H9 (cell line): ENCODE data around the gene KIF26A. TPM values are rescaled to one million over a fixed set of nuclear protein-coding genes. Genes with fewer than 3 reads are reported as not detected.
A peak's percentile ranks its signal among the peaks of the same experiment; 100 is the strongest.

ENCODE experiments used
- DNase-seq: peaks from one replicate; pipeline ENCODE4 v3.0.0-alpha.2; 2017
- H2AFZ ChIP-seq: one replicate; pipeline ENCODE4 v1.6.1; 2013; ENCODE audit warnings: mild to moderate bottlenecking, low read length, control low read depth, moderate library complexity
- H2AK5ac ChIP-seq: 2 replicates; pipeline ENCODE4 v1.6.1; 2013; ENCODE audit warnings: low read length, control low read depth, mixed read lengths; ENCODE audit not compliant: insufficient read length
- H2BK120ac ChIP-seq: one replicate; pipeline ENCODE4 v1.6.1; 2013; ENCODE audit warnings: low read depth, mild to moderate bottlenecking, low read length, control low read depth, inconsistent platforms; ENCODE audit not compliant: poor library complexity, severe bottlenecking
- H2BK12ac ChIP-seq: 2 replicates; pipeline ENCODE4 v1.6.1; 2013; ENCODE audit warnings: low read length, control low read depth, mixed read lengths, low read depth; ENCODE audit not compliant: insufficient read length
- H2BK15ac ChIP-seq: 2 replicates; pipeline ENCODE4 v1.6.1; 2013; ENCODE audit warnings: low read depth, low read length, control low read depth
- H2BK20ac ChIP-seq: one replicate; pipeline ENCODE4 v1.6.1; 2013; ENCODE audit warnings: low read depth, mild to moderate bottlenecking, low read length, control low read depth, inconsistent platforms; ENCODE audit not compliant: poor library complexity, severe bottlenecking
- H2BK5ac ChIP-seq: 2 replicates; pipeline ENCODE4 v1.6.1; 2013; ENCODE audit warnings: low read length, control low read depth, mixed read lengths; ENCODE audit not compliant: insufficient read length
- H3K14ac ChIP-seq: 2 replicates; pipeline ENCODE4 v1.6.1; 2013; ENCODE audit warnings: low read length, control low read depth; ENCODE audit not compliant: insufficient read depth
- H3K18ac ChIP-seq: 2 replicates; pipeline ENCODE4 v1.6.1; 2013; ENCODE audit warnings: low read depth, mild to moderate bottlenecking, mixed read lengths, low read length, control low read depth; ENCODE audit not compliant: insufficient read length
- H3K23ac ChIP-seq: 2 replicates; pipeline ENCODE4 v1.6.1; 2013; ENCODE audit warnings: low read length, control low read depth, mixed read lengths, low read depth; ENCODE audit not compliant: insufficient read length
- H3K23me2 ChIP-seq: 2 replicates; pipeline ENCODE4 v1.6.1; 2013; ENCODE audit warnings: low read depth, mild to moderate bottlenecking, mixed read lengths, low read length, control low read depth; ENCODE audit not compliant: insufficient read length, poor library complexity, severe bottlenecking
- H3K27ac ChIP-seq: 2 replicates; pipeline ENCODE4 v1.5.1; 2013; ENCODE audit warnings: low read length, control low read depth, mixed read lengths, low read depth; ENCODE audit not compliant: insufficient read length
- H3K27me3 ChIP-seq: 2 replicates; pipeline ENCODE4 v1.6.1; 2013; ENCODE audit warnings: low read length, control low read depth, inconsistent platforms; ENCODE audit not compliant: insufficient read depth
- H3K4ac ChIP-seq: 2 replicates; pipeline ENCODE4 v1.6.1; 2013; ENCODE audit warnings: low read depth, mild to moderate bottlenecking, control low read depth, inconsistent platforms, low read length, moderate library complexity
- H3K4me1 ChIP-seq: 2 replicates; pipeline ENCODE4 v1.6.1; 2013; ENCODE audit warnings: low read length, control low read depth, inconsistent platforms; ENCODE audit not compliant: insufficient read depth
- H3K4me2 ChIP-seq: 2 replicates; pipeline ENCODE4 v1.6.1; 2013; ENCODE audit warnings: low read length, control low read depth, mixed read lengths; ENCODE audit not compliant: insufficient read length, insufficient read depth
- H3K56ac ChIP-seq: 2 replicates; pipeline ENCODE4 v1.6.1; 2013; ENCODE audit warnings: low read depth, mild to moderate bottlenecking, mixed read lengths, low read length, control low read depth; ENCODE audit not compliant: insufficient read length
- H3K79me1 ChIP-seq: 2 replicates; pipeline ENCODE4 v1.6.1; 2013; ENCODE audit warnings: low read depth, mild to moderate bottlenecking, moderate library complexity, low read length, control low read depth, inconsistent platforms; ENCODE audit not compliant: insufficient read depth, poor library complexity, severe bottlenecking
- H3K79me2 ChIP-seq: 2 replicates; pipeline ENCODE4 v1.6.1; 2013; ENCODE audit warnings: low read length, control low read depth, inconsistent platforms; ENCODE audit not compliant: insufficient read depth
- H3K9ac ChIP-seq: 2 replicates; pipeline ENCODE4 v1.6.1; 2013; ENCODE audit warnings: low read length, control low read depth, mixed read lengths; ENCODE audit not compliant: insufficient read length; ENCODE audit errors: extremely low read depth
- H3K9me3 ChIP-seq: one replicate; pipeline ENCODE4 v1.6.1; 2013; ENCODE audit warnings: low read depth, low read length, inconsistent platforms; ENCODE audit not compliant: control insufficient read depth
- H3T11ph ChIP-seq: one replicate; pipeline ENCODE4 v1.6.1; 2013; ENCODE audit warnings: mild to moderate bottlenecking, low read length, control low read depth, inconsistent platforms
- H4K20me1 ChIP-seq: one replicate; pipeline ENCODE4 v1.6.1; 2013; ENCODE audit not compliant: control insufficient read depth, insufficient read length, insufficient read depth
- H4K5ac ChIP-seq: 2 replicates; pipeline ENCODE4 v1.6.1; 2013; ENCODE audit warnings: low read depth, mild to moderate bottlenecking, mixed read lengths, low read length, control low read depth; ENCODE audit not compliant: insufficient read length
- H4K8ac ChIP-seq: replicated peaks from 2 replicates; pipeline ENCODE4 v1.6.1; 2013; ENCODE audit warnings: low read length, control low read depth, mixed read lengths, low read depth; ENCODE audit not compliant: insufficient read length
- H4K91ac ChIP-seq: 2 replicates; pipeline ENCODE4 v1.6.1; 2013; ENCODE audit warnings: low read depth, mild to moderate bottlenecking, moderate library complexity, mixed read lengths, low read length, control low read depth; ENCODE audit not compliant: insufficient read length
- H3K27ac Mint-ChIP-seq, 3 experiments: 2 replicates in 2 of 3; 3 replicates in 1 of 3; pipeline ENCODE4 v1.8.0; 2020 to 2021; ENCODE audit warnings: mixed read lengths in 3 of 3, mild to moderate bottlenecking in 1 of 3, moderate library complexity in 1 of 3
- H3K27me3 Mint-ChIP-seq: 2 replicates; pipeline ENCODE4 v1.8.0; 2021; ENCODE audit warnings: low read depth, mild to moderate bottlenecking, moderate library complexity, mixed read lengths
- H3K36me3 Mint-ChIP-seq, 3 experiments: 2 replicates in 2 of 3; 3 replicates in 1 of 3; pipeline ENCODE4 v1.8.0; 2020 to 2021; ENCODE audit warnings: low read depth in 3 of 3, mixed read lengths in 3 of 3; ENCODE audit not compliant: insufficient read depth in 1 of 3
- H3K4me1 Mint-ChIP-seq, 2 experiments: 2 replicates each; pipeline ENCODE4 v1.8.0; 2020; ENCODE audit warnings: mixed read lengths in 2 of 2
- H3K4me3 Mint-ChIP-seq, 2 experiments: 2 replicates in 1 of 2; 3 replicates in 1 of 2; pipeline ENCODE4 v1.8.0; 2020 to 2021; ENCODE audit warnings: mild to moderate bottlenecking in 2 of 2, mixed read lengths in 2 of 2, moderate library complexity in 1 of 2
- H3K9me3 Mint-ChIP-seq, 2 experiments: 2 replicates in 1 of 2; 3 replicates in 1 of 2; pipeline ENCODE4 v1.8.0; 2020; ENCODE audit warnings: mild to moderate bottlenecking in 2 of 2, mixed read lengths in 2 of 2, moderate library complexity in 1 of 2
- WGBS: extraction: QIAGEN DNeasy Blood & Tissue Kit; methylation state at CpG from one replicate; pipeline ENCODE4 v1.1.7; 2013; ENCODE audit warnings: missing lambda C conversion rate, low lambda C conversion rate, mixed read lengths; ENCODE audit not compliant: insufficient read length; ENCODE audit errors: extremely low coverage; 5-methylcytosine and 5-hydroxymethylcytosine counted together
- total RNA-seq: library from RNA; stranded (reverse); gene quantifications from 2 replicates; pipeline ENCODE4 v1.2.1, GENCODE V29; 2021
- TF ChIP-seq, protein P1 (sequence below): fragments of 200-600 bp; sonication (generic); conservative IDR thresholded peaks from 3 replicates; pipeline ENCODE4 v1.8.0; 2021; ENCODE audit warnings: antibody characterized with exemption, mild to moderate bottlenecking

Gene KIF26A
- total RNA-seq, 1 experiment from 2014 or later, result 44.2 TPM

DNA sequence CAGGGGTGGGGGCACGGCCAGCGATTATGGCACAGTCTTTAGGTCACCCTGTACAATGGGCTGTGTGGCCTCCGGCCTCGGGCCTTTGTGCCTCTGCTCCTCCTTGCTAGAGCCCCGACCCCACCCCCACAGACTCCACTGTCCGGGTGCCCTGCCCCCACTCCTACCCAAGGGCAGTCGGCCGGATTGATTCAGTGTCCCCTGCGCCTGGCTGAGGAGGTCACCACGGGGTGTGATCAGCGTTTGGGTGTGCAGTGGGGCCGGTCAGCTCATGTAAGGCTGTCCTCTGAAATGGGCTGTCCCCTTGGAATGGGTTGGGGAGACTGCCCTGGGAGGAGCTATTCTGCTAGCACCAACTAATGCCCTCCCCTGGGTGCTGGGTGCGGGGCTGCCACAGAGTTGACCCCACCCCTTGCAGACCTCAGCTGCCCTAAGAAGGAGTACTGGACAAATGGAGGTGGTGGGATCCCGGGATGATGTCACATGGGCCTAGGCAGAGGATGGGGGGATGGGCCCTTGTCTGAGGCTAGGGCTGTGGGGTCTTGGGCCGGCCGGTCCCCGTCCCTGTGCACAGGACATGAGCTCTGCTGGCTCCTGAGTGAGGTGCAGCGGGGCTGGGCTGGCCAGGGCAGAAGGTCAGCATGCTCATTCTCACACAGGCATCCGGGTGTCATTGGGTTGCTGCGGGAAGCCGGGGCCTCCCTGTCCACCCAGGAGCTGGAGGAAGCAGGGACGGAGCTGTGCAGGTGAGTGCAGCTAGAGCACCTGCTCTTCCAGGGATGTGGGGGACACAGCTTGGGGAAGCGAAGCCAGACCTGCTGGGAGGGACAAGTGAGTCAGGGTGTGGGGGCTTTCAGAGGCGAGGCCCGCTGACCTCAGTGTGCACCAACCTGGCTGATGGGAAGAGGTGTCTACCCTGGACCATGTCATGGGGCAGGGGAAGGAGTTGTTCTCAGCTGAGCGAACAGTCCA lies 29.5 kb upstream of the KIF26A start:
- Histone ChIP-seq H3K4me2 (no peak overlapping the region), H3K9ac (no peak overlapping the region)
- peak; percentile 29 for DNase-seq

More for the DNA sequence above, 29.5 kb upstream of the KIF26A start:
- no peaks in the 10 kb centered on the region for H3K79me1 ChIP-seq
- H3K9me3 Mint-ChIP-seq, result no peaks in the 10 kb centered on the region; a peak in 1 of 5 replicates
- H3K4me3 Mint-ChIP-seq, result no peak overlapping the region
- no peaks in the 10 kb centered on the region for H3K23me2 ChIP-seq
- peaks cover 2 to 16% of the 10 kb centered on the region in 2 experiments; a peak in 3 of 4 replicates for H3K4me1 Mint-ChIP-seq
- H3K79me2 ChIP-seq, result no peaks in the 10 kb centered on the region
- no peak overlapping the region for H4K5ac ChIP-seq
- no peak overlapping the region for H3K27ac ChIP-seq
- H3K56ac ChIP-seq, result no peak overlapping the region
- no peak overlapping the region for H3K4ac ChIP-seq
- no peak overlapping the region for H2AFZ ChIP-seq
- H2BK120ac ChIP-seq, result no peak overlapping the region
- no peak overlapping the region for H2BK20ac ChIP-seq
- WGBS, result no CpG with 5 or more reads among the region's 26 CpGs
- H4K91ac ChIP-seq, result no peak overlapping the region
- no peak overlapping the region for H2AK5ac ChIP-seq
- no peaks in the 10 kb centered on the region for H4K20me1 ChIP-seq
- H2BK15ac ChIP-seq, result no peak overlapping the region
- no peak overlapping the region for H2BK12ac ChIP-seq
- H2BK5ac ChIP-seq, result no peak overlapping the region
- TF ChIP-seq, protein P1, sequence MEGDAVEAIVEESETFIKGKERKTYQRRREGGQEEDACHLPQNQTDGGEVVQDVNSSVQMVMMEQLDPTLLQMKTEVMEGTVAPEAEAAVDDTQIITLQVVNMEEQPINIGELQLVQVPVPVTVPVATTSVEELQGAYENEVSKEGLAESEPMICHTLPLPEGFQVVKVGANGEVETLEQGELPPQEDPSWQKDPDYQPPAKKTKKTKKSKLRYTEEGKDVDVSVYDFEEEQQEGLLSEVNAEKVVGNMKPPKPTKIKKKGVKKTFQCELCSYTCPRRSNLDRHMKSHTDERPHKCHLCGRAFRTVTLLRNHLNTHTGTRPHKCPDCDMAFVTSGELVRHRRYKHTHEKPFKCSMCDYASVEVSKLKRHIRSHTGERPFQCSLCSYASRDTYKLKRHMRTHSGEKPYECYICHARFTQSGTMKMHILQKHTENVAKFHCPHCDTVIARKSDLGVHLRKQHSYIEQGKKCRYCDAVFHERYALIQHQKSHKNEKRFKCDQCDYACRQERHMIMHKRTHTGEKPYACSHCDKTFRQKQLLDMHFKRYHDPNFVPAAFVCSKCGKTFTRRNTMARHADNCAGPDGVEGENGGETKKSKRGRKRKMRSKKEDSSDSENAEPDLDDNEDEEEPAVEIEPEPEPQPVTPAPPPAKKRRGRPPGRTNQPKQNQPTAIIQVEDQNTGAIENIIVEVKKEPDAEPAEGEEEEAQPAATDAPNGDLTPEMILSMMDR, result no peak
- H3K4me1 ChIP-seq, result no peaks in the 10 kb centered on the region; the same call in 1 of the 2 replicates
- no peak overlapping the region for H4K8ac ChIP-seq
- peak overlapping the region; percentile 14; the same call in 1 of the 2 replicates for H3K14ac ChIP-seq
- no peak overlapping the region for H3T11ph ChIP-seq
- H3K27ac Mint-ChIP-seq, result no peak overlapping the region; a peak in 1 of 7 replicates
- H3K27me3 ChIP-seq, result no peaks in the 10 kb centered on the region
- H3K18ac ChIP-seq, result no peak overlapping the region
- no peaks in the 10 kb centered on the region for H3K36me3 Mint-ChIP-seq
- H3K23ac ChIP-seq, result no peak overlapping the region
- H3K27me3 Mint-ChIP-seq, result peaks cover 2% of the 10 kb centered on the region
- no peaks in the 10 kb centered on the region for H3K9me3 ChIP-seq
